Uterus (tissue), 2 donors: ENCODE measurements around the gene DSG1.

Experiments used
- CTCF ChIP-seq, 4 experiments: fragments of 200-600 bp in 2 of 4; fragments of 450-650 bp in 2 of 4; sonication (generic) in 2 of 4; IDR thresholded peaks; one replicate each; pipeline ENCODE4 v1.5.1; 2016 to 2019; ENCODE audit warnings: antibody characterized with exemption in 4 of 4, mild to moderate bottlenecking in 2 of 4, moderate library complexity in 1 of 4
- POLR2A ChIP-seq, 2 donors: fragments of 450-650 bp; IDR thresholded peaks; one replicate each; pipeline ENCODE4 v1.6.1; 2016; ENCODE audit warnings: antibody characterized with exemption in 2 of 2, mild to moderate bottlenecking in 1 of 2, moderate library complexity in 1 of 2

- TF ChIP-seq CTCF (IDR thresholded peaks at IDR 0.05): no peak
- no peak for TF ChIP-seq POLR2A (IDR thresholded peaks at IDR 0.05)
Observed at GRCh38 chr18:31268985-31269406, 49.0 kb upstream of the DSG1 start.
